Measurements from ENCODE around the gene NPY4R. TPM values are rescaled to one million over a fixed set of nuclear protein-coding genes. Genes with fewer than 3 reads are reported as not detected.
"Not testable (repeated sequence)": the region's sequence is repeated elsewhere in the genome, so short reads cannot be mapped to it uniquely, and the experiment has no call there.

The NPY4R gene
- total and polyA plus RNA-seq, 2 donors (not counting 1 experiment from before 2014, with no cell fraction given) = 0.07 TPM; not detected in 1

DNA sequence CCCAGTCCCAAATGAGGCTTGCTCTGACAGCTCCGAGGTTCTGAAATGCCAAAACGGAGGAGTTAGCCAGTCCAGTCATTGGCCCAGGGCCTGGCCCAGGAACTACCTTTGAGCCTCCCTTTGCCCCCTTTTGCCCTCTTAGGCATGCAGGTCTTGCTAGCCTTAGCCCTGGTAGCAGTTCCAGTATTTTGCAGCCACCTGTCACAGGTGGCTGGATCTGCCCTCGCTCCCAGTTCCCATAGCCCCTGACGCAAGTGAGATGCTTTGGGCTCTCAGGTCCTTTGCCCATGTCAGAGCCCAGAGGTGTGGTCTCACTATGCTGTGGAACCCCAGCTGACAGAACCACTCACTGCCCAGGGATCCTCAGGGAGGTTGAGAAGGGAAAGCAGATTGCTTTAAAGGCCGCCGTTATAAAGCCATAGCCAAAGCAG is 48.7 kb upstream of the NPY4R start:
- Histone ChIP-seq H3K36me3 (ENCODE audit: control insufficient read depth, insufficient read depth, low read length) (no peaks in the 10 kb centered on the region), H2AFZ (ENCODE audit: low read length) (no peak overlapping the region), H3K27me3 (ENCODE audit: control insufficient read depth, insufficient read depth, low read length) (no peaks in the 10 kb centered on the region), H3K9ac (ENCODE audit: insufficient read depth, low read length) (no peak overlapping the region), H3K27ac (ENCODE audit: insufficient read depth, low read length) (no peak overlapping the region), H3K9me3 (ENCODE audit: control insufficient read depth, insufficient read depth, low read depth, low read length) (no peaks in the 10 kb centered on the region), H3K4me1 (ENCODE audit: control insufficient read depth, extremely low read depth, insufficient read depth, low read length) (peaks cover 12% of the 10 kb centered on the region), H3K4me2 (ENCODE audit: extremely low read depth, insufficient read depth, low read length) (no peak overlapping the region), H4K20me1 (ENCODE audit: control insufficient read depth, extremely low read depth, insufficient read depth, low read length) (no peaks in the 10 kb centered on the region), H3K4me3 (replicated peaks in 1 of 4; ENCODE audit: control extremely low read depth in 1 of 4, insufficient read depth in 1 of 4, low read depth in 3 of 4, low read length in 4 of 4) (no peak overlapping the region), H3K79me2 (ENCODE audit: control insufficient read depth, insufficient read depth, low read length) (no peaks in the 10 kb centered on the region)
- DNase-seq (ENCODE audit: low read depth in 2 of 2) = no peak
- TF ChIP-seq EZH2 (IDR thresholded peaks at IDR 0.05; ENCODE audit: low read length, missing control alignments) = no peak
- TF ChIP-seq CTCF (conservative IDR thresholded peaks at IDR 0.05 in 1 of 2, IDR thresholded peaks at IDR 0.05 in 1 of 2; ENCODE audit: low read depth in 1 of 2, low read length in 2 of 2) = no peak

DNA sequence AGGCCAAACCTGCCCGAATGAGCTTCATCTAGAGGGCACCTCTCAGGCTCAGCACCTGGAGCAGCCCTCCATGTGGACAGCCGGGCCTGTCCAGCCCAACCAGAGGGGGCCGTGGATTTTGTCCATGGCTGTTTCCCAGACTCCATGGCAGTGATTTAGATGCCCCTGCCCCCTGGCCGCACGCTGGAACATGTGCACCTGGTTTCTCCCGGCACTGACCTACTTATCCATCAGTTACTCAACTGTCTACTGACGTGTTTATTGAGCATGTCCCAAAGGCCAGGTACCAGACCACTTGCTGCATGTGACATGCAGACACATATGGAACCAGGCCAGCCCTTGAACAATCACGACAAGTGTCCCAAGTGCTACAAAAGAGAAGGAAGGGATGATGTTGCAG is 47.6 kb upstream of the NPY4R start:
- H2AFZ ChIP-seq (ENCODE audit: low read length); H3K36me3 ChIP-seq (ENCODE audit: control insufficient read depth, insufficient read depth, low read length); H4K20me1 ChIP-seq (ENCODE audit: control insufficient read depth, extremely low read depth, insufficient read depth, low read length); H3K4me3 ChIP-seq (replicated peaks in 1 of 4; ENCODE audit: control extremely low read depth in 1 of 4, insufficient read depth in 1 of 4, low read depth in 3 of 4, low read length in 4 of 4); H3K9ac ChIP-seq (ENCODE audit: insufficient read depth, low read length); H3K4me2 ChIP-seq (ENCODE audit: extremely low read depth, insufficient read depth, low read length); H3K27ac ChIP-seq (ENCODE audit: insufficient read depth, low read length); H3K9me3 ChIP-seq (ENCODE audit: control insufficient read depth, insufficient read depth, low read depth, low read length); H3K27me3 ChIP-seq (ENCODE audit: control insufficient read depth, insufficient read depth, low read length); H3K79me2 ChIP-seq (ENCODE audit: control insufficient read depth, insufficient read depth, low read length); DNase-seq (ENCODE audit: low read depth in 2 of 2): not testable (repeated sequence)
- H3K4me1 ChIP-seq (ENCODE audit: control insufficient read depth, extremely low read depth, insufficient read depth, low read length) = peaks cover 12% of the 10 kb centered on the region

GRCh38 chr10:46512725-46513124 is 47.0 kb upstream of the NPY4R start:
- not testable (repeated sequence) for H3K27me3 ChIP-seq (ENCODE audit: control insufficient read depth, insufficient read depth, low read length); H3K4me2 ChIP-seq (ENCODE audit: extremely low read depth, insufficient read depth, low read length); H3K27ac ChIP-seq (ENCODE audit: insufficient read depth, low read length); H3K79me2 ChIP-seq (ENCODE audit: control insufficient read depth, insufficient read depth, low read length); DNase-seq (ENCODE audit: low read depth in 2 of 2); H4K20me1 ChIP-seq (ENCODE audit: control insufficient read depth, extremely low read depth, insufficient read depth, low read length); H3K4me3 ChIP-seq (replicated peaks in 1 of 4; ENCODE audit: control extremely low read depth in 1 of 4, insufficient read depth in 1 of 4, low read depth in 3 of 4, low read length in 4 of 4); H2AFZ ChIP-seq (ENCODE audit: low read length); H3K9me3 ChIP-seq (ENCODE audit: control insufficient read depth, insufficient read depth, low read depth, low read length); H3K9ac ChIP-seq (ENCODE audit: insufficient read depth, low read length); H3K36me3 ChIP-seq (ENCODE audit: control insufficient read depth, insufficient read depth, low read length)
- peaks cover 12% of the 10 kb centered on the region for H3K4me1 ChIP-seq (ENCODE audit: control insufficient read depth, extremely low read depth, insufficient read depth, low read length)

GRCh38 chr10:46512002-46512401 is 46.2 kb upstream of the NPY4R start:
- H3K9ac ChIP-seq (ENCODE audit: insufficient read depth, low read length); H3K27ac ChIP-seq (ENCODE audit: insufficient read depth, low read length); H3K36me3 ChIP-seq (ENCODE audit: control insufficient read depth, insufficient read depth, low read length); H3K4me1 ChIP-seq (ENCODE audit: control insufficient read depth, extremely low read depth, insufficient read depth, low read length); H3K79me2 ChIP-seq (ENCODE audit: control insufficient read depth, insufficient read depth, low read length); DNase-seq (ENCODE audit: low read depth in 2 of 2); H3K4me2 ChIP-seq (ENCODE audit: extremely low read depth, insufficient read depth, low read length); H3K4me3 ChIP-seq (replicated peaks in 1 of 4; ENCODE audit: control extremely low read depth in 1 of 4, insufficient read depth in 1 of 4, low read depth in 3 of 4, low read length in 4 of 4); H4K20me1 ChIP-seq (ENCODE audit: control insufficient read depth, extremely low read depth, insufficient read depth, low read length); H2AFZ ChIP-seq (ENCODE audit: low read length); H3K9me3 ChIP-seq (ENCODE audit: control insufficient read depth, insufficient read depth, low read depth, low read length); H3K27me3 ChIP-seq (ENCODE audit: control insufficient read depth, insufficient read depth, low read length): not testable (repeated sequence)

- not testable (repeated sequence) for H3K4me1 ChIP-seq (ENCODE audit: control insufficient read depth, extremely low read depth, insufficient read depth, low read length); H3K27me3 ChIP-seq (ENCODE audit: control insufficient read depth, insufficient read depth, low read length); H3K4me2 ChIP-seq (ENCODE audit: extremely low read depth, insufficient read depth, low read length); H3K4me3 ChIP-seq (replicated peaks in 1 of 4; ENCODE audit: control extremely low read depth in 1 of 4, insufficient read depth in 1 of 4, low read depth in 3 of 4, low read length in 4 of 4); H3K36me3 ChIP-seq (ENCODE audit: control insufficient read depth, insufficient read depth, low read length); H3K27ac ChIP-seq (ENCODE audit: insufficient read depth, low read length); H3K9me3 ChIP-seq (ENCODE audit: control insufficient read depth, insufficient read depth, low read depth, low read length); H3K9ac ChIP-seq (ENCODE audit: insufficient read depth, low read length); H4K20me1 ChIP-seq (ENCODE audit: control insufficient read depth, extremely low read depth, insufficient read depth, low read length); H2AFZ ChIP-seq (ENCODE audit: low read length); DNase-seq (ENCODE audit: low read depth in 2 of 2); H3K79me2 ChIP-seq (ENCODE audit: control insufficient read depth, insufficient read depth, low read length)
Observed at GRCh38 chr10:46499990-46500389, 34.2 kb upstream of the NPY4R start.

- not testable (repeated sequence) for H2AFZ ChIP-seq (ENCODE audit: low read length); H3K9ac ChIP-seq (ENCODE audit: insufficient read depth, low read length); DNase-seq (ENCODE audit: low read depth in 2 of 2); H3K36me3 ChIP-seq (ENCODE audit: control insufficient read depth, insufficient read depth, low read length); H3K79me2 ChIP-seq (ENCODE audit: control insufficient read depth, insufficient read depth, low read length); H3K9me3 ChIP-seq (ENCODE audit: control insufficient read depth, insufficient read depth, low read depth, low read length); H3K27me3 ChIP-seq (ENCODE audit: control insufficient read depth, insufficient read depth, low read length); H3K4me3 ChIP-seq (replicated peaks in 1 of 4; ENCODE audit: control extremely low read depth in 1 of 4, insufficient read depth in 1 of 4, low read depth in 3 of 4, low read length in 4 of 4); H4K20me1 ChIP-seq (ENCODE audit: control insufficient read depth, extremely low read depth, insufficient read depth, low read length); H3K27ac ChIP-seq (ENCODE audit: insufficient read depth, low read length); H3K4me1 ChIP-seq (ENCODE audit: control insufficient read depth, extremely low read depth, insufficient read depth, low read length); H3K4me2 ChIP-seq (ENCODE audit: extremely low read depth, insufficient read depth, low read length)
Observed at GRCh38 chr10:46498985-46499703, 33.4 kb upstream of the NPY4R start.

All from fibroblast of lung (primary cell).